G401.6 (cell line): Measurements from ENCODE around the gene STRN4.
"Not testable (repeated sequence)": the region's sequence is repeated elsewhere in the genome, so short reads cannot be mapped to it uniquely, and the experiment has no call there.

Source experiments
- FAIRE-seq: peaks from 2 replicates; lab custom pipeline; 2012; peaks lifted over from hg19 to GRCh38; lab: Jason Lieb, UNC

Gene STRN4

DNA sequence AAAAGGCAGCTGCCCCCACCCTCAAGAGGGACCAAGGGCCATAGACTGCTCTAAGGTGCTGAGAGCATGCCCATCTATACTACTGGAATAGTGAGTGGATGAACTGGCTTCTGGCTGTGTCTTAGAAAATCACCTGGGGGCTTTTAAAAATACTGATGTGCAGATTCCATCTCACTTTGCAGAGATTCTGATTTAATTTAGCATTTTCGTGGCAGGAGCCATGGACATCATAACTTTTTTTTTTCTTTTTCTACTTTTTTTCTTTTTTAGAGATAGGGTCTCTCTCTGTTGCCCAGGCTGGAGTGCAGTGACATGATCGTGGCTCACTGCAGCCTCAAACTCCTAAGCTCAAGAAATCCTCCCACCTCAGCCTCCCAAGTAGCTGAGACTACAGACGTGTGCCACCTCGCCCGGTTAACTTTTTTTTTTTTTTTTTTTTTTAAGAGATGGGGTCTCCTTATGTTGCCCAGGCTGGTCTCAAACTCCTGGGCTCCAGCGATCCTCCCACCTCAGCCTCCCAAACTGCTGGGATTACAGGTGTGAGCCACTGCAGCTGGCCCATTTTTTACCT, 33.4 kb downstream of the STRN4 start:
- not testable (repeated sequence) for FAIRE-seq

- FAIRE-seq, result no peak
Measured at GRCh38 chr19:46710687-46711086, 35.6 kb downstream of the STRN4 start.

DNA sequence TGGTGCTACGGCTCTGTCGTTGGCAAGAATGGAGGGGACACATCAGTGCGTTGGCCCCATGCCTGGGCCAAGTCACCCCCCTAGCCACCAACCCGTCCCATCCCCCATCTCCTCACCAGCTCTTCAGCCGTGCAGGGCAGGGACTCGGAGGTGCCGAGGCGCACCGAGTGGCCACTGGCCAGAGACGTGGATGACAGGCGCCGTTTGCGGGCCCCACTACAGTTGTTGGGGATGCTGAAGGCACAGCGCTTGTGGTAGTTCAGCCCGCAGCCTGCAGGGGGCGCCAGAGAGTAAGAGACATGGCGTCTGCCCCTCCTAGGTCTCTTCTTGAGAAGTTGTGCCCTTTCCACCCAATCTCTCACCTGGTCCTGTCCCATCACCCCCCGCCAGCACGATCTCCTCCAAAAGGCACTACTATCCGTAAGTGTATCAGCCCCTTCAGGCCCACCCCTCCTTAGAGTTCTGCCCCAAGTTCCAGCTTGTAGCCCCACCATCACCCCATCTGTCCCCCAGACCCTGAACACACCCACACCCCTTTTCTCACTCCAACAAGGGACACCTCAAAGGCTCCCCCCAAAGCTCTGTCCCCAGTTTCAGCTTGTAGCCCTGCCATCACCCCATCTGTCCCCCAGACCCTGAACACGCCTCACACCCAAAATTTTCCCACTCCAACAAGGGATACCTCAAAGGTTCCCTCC, 41.7 kb downstream of the STRN4 start:
- FAIRE-seq, result no peak

- no peak for FAIRE-seq
Measured at GRCh38 chr19:46700704-46701103, 45.5 kb downstream of the STRN4 start.

DNA sequence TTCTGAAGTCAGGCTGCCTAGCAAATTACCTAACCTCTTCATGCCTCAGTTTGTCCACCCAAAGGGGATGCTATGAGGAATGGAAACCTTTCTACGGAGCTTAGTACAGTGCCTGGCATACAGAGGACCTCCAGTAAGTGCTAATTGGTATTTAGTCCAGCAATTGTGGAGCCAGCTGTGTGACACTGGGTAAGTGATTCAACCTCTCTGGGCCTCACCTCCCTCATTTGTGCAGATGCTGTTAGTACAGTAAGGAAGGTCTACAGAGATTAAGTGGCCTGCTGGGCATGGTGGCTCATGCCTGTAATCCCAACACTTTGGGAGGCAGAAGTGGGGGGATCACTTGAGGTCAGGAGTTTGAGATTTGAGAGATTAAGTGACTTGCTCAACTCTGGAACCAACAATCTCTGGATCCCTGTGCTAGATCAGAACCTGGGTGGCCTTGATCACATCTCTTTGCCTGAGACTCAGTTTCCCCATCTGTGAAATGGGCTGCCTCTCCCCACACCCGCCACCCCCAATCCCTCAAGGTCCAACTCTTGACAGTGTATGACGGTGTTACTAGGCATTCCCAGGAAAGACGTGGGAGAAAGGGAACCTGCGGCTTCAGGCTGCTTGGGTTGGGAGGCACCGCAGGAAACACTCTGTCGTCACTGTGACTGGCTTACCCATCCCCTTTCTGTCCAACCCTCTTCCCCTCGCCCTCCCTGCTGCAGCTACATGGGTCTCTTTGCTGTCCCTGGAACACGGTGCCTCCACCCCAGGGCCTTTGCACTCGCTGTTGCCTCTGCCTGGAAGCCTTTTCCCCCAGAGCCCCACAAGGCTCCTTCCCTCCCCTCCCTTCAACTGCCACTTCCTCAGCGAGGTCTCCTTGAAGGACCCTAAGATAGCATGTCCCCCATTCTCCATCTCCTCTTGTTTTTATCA, 47.6 kb downstream of the STRN4 start:
- no peak for FAIRE-seq

DNA sequence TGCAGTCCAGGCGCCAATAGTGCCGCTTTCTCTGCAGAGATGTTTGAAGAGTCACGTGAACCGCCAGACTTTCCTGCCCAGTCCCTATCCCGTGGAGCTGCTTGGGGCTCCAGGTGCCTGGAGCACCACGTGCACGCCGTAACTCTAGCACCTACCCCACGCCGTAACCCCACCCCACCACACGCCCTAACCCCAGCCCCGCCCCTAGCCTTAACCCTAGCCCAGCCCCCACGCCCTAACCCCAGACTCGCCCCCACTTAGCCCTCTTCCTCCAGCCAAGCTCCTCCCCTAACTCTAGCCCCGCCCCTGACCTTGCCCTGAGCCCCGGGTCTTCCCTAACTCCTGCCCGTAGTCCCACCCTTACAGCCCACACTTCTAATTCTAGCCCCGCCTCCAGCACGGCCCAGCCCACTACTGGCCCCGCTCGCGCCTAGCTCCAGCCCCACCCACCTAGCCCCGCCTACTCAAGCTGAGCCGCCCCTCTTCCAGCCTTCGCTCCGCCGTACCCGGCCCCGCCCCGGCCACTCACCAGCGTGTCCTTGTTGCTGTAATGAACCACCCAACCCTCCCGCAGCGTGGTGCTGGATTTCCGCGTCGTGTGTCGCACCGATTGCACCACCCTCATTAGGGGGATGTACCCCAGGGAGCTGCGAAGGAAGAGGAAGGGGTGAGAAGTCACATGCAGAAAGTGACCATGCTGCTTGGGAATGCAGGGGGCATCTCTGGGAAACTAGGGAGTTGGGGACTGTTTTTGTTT, 48.9 kb downstream of the STRN4 start:
- peak; percentile 94 for FAIRE-seq

DNA sequence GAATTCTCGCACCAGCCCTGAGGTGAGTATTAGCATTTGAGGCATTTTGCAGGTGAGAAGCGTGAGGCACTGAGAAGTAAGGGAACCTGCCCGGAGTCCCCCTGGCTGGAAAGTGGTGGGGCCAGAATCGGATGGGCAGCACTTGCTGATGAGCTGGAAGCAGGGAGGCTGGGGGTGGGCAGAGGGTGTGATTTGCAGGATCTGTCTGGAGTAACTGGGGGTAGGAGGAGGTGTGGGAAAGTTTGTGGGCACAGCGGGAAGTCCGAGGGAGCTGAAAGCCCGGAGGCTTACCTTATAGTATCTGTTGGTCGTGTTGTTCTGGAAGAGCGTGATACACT, 49.4 kb downstream of the STRN4 start:
- FAIRE-seq, result no peak

DNA sequence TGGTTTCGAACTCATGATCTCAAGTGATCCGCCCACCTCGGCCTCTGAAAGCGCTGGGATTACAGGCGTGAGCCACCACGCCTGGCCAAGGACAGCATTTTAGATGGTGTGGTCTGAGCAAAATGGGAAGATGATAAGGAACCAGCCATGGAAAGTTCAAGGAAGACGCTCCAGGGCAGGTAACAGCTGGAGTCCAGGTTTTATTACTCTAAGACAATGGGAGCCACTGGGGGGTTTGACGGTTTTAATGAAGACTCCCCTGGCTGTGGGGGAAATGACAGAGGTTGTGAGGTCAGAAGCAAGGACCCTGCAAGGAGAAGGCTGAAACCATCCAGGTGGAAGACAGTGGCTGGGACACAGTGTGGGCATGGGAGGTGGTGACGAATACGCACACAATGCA, 50.2 kb downstream of the STRN4 start:
- FAIRE-seq, result no peak

DNA sequence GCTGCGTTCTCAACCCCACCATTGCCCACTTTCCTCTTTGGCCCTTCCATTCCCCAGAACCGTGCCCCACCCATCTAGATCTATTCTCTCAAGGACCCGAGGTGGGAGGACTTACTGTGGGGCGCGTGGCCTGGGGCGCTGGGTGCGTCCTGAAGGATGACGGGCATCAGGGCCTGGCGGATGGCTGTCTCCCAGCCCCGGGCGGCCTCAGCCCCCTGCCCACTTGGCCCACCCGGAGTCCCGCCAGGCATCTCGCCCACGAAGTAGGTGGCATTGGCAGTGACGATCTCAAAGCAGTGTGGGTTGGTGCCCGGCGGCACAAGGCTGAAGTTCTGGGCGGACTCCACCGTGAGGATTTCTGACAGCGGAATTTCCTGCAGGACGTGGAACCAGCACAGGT, 52.5 kb downstream of the STRN4 start:
- FAIRE-seq, result no peak

- FAIRE-seq, result no peak
Measured at GRCh38 chr19:46692918-46693722, 53.1 kb downstream of the STRN4 start.

DNA sequence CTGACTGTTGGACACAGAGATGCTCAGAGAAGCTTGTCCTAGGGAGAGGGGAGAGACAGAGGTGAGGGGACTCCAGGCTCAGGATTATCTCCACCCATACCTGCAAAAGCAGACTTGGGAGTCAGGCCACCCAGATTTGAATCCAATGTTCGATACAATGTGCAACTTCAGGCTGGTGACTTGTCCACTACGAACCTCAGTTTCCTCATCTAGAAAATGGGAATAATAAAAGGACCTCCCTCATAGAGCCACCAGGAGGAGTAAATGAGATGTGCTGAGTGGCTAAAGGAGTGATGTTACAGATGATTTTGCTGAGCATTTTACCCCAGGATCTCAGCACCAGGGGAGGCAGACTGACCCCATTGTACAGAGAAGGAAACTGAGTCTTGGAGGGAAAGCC, 54.3 kb downstream of the STRN4 start:
- no peak for FAIRE-seq

DNA sequence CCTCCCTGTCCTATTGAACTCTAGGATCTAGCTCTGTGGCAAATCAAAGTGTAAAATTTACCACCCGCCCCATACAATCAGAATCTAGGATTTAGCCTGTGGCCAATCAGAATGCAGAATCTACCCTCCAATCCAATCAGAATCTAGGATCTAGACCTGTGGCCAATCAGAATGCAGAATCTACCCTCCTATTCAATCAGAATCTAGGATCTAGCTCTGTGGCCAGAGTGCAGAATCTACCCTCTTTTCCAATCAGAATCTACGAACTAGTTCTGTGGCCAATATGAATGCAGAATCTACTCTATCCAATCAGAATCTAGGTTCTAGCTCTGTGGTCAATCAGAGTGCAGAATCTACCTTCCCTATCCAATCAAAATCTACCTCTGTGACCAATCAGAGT, 55.1 kb downstream of the STRN4 start:
- no peak for FAIRE-seq

DNA sequence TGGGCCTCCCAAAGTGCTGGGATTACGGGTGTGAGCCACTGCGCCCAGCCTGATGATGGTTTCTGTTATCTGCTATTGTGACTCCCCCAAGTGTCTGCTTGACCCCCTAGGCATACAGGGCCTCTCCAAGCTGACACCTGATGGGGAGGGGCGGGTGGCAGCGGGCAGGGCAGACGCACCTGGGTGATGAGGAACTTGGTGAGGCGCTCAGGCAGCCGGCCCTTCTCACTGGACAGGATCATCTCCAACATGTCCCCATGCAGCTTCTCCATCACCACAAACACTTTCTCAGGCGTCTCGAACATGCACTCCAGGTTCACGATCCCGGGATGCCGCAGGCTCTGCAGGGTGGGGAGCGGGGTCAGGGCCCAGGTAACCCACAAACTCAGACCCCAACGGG, 56.9 kb downstream of the STRN4 start:
- no peak for FAIRE-seq

DNA sequence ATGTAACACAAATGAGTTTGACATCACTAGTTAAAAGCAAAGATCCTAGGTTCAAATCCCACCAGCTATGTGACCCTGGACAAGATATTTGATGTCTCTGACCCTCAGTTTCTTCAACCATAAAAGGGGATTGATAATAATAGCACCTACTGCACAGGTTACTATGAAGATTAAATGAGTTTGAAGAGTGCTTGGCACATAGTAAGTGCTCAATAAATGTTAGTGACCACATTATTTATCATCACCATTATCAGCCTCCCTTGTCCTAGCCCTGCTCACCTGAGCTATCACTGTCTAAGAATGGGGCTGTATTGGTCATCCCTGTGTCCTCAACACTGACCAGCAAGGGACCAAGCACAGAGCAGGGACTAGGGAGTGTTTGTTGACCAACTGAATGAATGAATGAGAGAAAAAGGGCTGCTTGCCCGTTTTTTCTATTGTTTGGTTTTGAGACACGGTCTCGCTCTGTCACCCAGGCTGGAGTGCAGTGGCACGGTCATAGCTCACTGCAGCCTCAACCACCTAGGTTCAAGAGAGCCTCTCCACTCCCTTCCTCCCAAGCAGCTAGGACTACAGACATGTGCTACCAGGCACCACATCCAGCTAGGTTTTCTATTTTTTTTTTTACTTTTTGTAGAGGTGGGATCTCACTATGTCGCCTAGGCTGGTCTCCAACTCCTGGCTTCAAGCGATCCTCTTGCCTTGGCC, 58.7 kb downstream of the STRN4 start:
- FAIRE-seq, result no peak

DNA sequence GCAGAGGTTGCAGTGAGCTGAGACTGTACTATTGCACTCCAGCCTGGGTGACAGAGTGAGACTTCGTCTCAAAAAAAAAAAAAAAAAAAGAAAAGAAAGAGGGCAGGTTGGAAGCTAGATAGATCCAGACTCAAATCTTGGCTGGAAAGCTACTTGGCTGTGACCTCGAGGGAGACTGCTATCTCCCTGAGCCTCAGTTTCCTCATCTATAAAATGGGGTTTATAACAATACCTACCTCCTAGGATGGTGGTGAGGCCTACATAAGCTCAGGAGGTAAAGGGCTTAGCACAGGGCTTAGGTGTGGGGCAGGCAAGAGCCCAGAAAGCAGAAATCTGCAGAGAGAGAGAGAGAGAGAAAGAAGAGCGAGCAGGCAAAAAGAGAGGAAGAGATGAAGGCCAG, 61.1 kb downstream of the STRN4 start:
- FAIRE-seq, result no peak

DNA sequence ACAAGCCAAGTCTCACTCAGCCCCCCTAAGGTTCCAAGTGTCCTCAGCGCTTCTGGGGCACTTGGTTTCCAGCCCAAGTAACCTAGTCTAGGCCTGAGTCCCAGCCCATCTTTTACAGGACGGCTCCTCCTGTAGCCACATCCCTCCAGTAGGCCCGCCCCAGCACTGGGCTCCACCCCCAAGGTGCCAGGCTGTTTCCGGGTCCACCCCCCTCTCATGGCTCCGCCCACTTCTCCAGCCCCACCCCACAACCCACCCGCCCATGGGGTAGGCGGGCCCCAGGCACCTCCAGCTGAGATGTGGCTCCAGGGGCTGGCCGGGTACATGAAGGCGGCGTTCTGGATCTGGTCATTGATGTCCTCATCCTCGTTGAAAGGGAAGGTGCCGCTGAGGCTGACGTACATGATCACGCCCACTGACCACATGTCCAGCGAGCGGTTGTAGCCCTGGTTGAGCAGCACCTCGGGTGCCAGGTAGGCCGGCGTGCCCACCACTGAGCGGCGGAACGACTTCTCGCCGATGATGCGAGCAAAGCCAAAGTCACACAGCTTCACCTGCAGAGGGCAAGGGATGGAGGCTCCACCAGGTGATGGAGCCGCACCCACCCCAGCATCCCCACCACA, 68.0 kb downstream of the STRN4 start:
- FAIRE-seq, result no peak

- peak; percentile 21 for FAIRE-seq
Measured at GRCh38 chr19:46674416-46675178, 71.7 kb downstream of the STRN4 start.

- no peak for FAIRE-seq
Measured at GRCh38 chr19:46670813-46671212, 75.4 kb downstream of the STRN4 start.
